Hippocampal formation (tissue), 2 donors: Measurements from ENCODE around the gene LSM14B.
"Not testable (repeated sequence)": the region's sequence is repeated elsewhere in the genome, so short reads cannot be mapped to it uniquely, and the experiment has no call there.

ENCODE experiments used
- DNase-seq, 2 donors: peaks; one replicate each; lab custom pipeline; 2025; lab: John Stamatoyannopoulos, UW

LSM14B gene

GRCh38 chr20:62121776-62122653 lies at the start of gene LSM14B:
LSM14B (plus strand) TSS chr20:62122475; CDS start chr20:62122667, 192 bp downstream.
- peak; percentile 91 to 95 for DNase-seq

- no peak for DNase-seq
Measured at GRCh38 chr20:62073323-62073722, 49.0 kb upstream of the LSM14B start.

GRCh38 chr20:62079166-62079565 lies 43.1 kb upstream of the LSM14B start:
- DNase-seq, result no peak

- no peak for DNase-seq
Measured at GRCh38 chr20:62080249-62080990, 41.9 kb upstream of the LSM14B start.

- DNase-seq, result no peak
Measured at GRCh38 chr20:62083312-62083711, 39.0 kb upstream of the LSM14B start.

- not testable (repeated sequence) for DNase-seq
Measured at GRCh38 chr20:62084224-62084623, 38.1 kb upstream of the LSM14B start.

GRCh38 chr20:62085206-62085605 lies 37.1 kb upstream of the LSM14B start:
- no peak for DNase-seq

- DNase-seq, result no peak
Measured at GRCh38 chr20:62087227-62087626, 35.0 kb upstream of the LSM14B start.

GRCh38 chr20:62087632-62088031 lies 34.6 kb upstream of the LSM14B start:
- DNase-seq, result no peak

GRCh38 chr20:62088258-62089127 lies 33.8 kb upstream of the LSM14B start:
- DNase-seq, result no peak

- no peak for DNase-seq
Measured at GRCh38 chr20:62089393-62089792, 32.9 kb upstream of the LSM14B start.

- DNase-seq, result no peak
Measured at GRCh38 chr20:62096421-62097380, 25.6 kb upstream of the LSM14B start.

- DNase-seq, result no peak
Measured at GRCh38 chr20:62097881-62098407, 24.3 kb upstream of the LSM14B start.

GRCh38 chr20:62101078-62101477 lies 21.2 kb upstream of the LSM14B start:
- no peak for DNase-seq

GRCh38 chr20:62103508-62104233 lies 18.6 kb upstream of the LSM14B start:
- no peak for DNase-seq

- no peak for DNase-seq
Measured at GRCh38 chr20:62104234-62104789, 18.0 kb upstream of the LSM14B start.

- DNase-seq, result no peak
Measured at GRCh38 chr20:62104791-62105345, 17.4 kb upstream of the LSM14B start.

GRCh38 chr20:62105592-62105991 lies 16.7 kb upstream of the LSM14B start:
- no peak for DNase-seq

GRCh38 chr20:62111148-62111547 lies 11.1 kb upstream of the LSM14B start:
- DNase-seq, result no peak
